DND-41 (cell line): ENCODE measurements around the gene PRDM5.

Source experiments
- ATAC-seq: fragments of 200-7000 bp; cut with Tn5 transposase; 3 replicates; pipeline ENCODE4 v1.9.1; 2021; ENCODE audit warnings: low read depth; ENCODE audit not compliant: insufficient read depth
- DNase-seq: peaks from one replicate; pipeline ENCODE4 v3.0.0-alpha.2; 2020
- H2AFZ ChIP-seq: 2 replicates; pipeline ENCODE4 v1.6.0; 2012; ENCODE audit warnings: low read depth, low read length
- H3K27ac ChIP-seq: 2 replicates; pipeline ENCODE4 v1.5.1; 2012; ENCODE audit warnings: low read length, inconsistent platforms
- H3K27me3 ChIP-seq: fragments of 200-600 bp; sonication (generic); 2 replicates; pipeline ENCODE4 v1.6.0; 2012; ENCODE audit warnings: low read length, mild to moderate bottlenecking, inconsistent platforms; ENCODE audit not compliant: insufficient read depth, poor library complexity
- H3K36me3 ChIP-seq: 2 replicates; pipeline ENCODE4 v1.5.1; 2012; ENCODE audit warnings: low read length, inconsistent platforms; ENCODE audit not compliant: insufficient read depth
- H3K4me1 ChIP-seq: 2 replicates; pipeline ENCODE4 v1.5.1; 2012; ENCODE audit warnings: mild to moderate bottlenecking, low read length; ENCODE audit not compliant: insufficient read depth
- H3K4me2 ChIP-seq: 2 replicates; pipeline ENCODE4 v1.6.0; 2012; ENCODE audit warnings: mild to moderate bottlenecking, moderate library complexity, low read length, inconsistent platforms; ENCODE audit not compliant: insufficient read depth
- H3K4me3 ChIP-seq, 2 experiments: fragments of 200-600 bp in 1 of 2; shearing (Covaris generic) in 1 of 2; 2 replicates each; pipeline ENCODE4 v1.5.1; 2012 to 2016; ENCODE audit warnings: inconsistent platforms in 2 of 2, low read length in 2 of 2, mild to moderate bottlenecking in 2 of 2, low read depth in 1 of 2, moderate library complexity in 1 of 2
- H3K79me2 ChIP-seq: 2 replicates; pipeline ENCODE4 v1.6.0; 2012; ENCODE audit warnings: low read length, inconsistent platforms; ENCODE audit not compliant: insufficient read depth
- H3K9ac ChIP-seq: 2 replicates; pipeline ENCODE4 v1.6.0; 2012; ENCODE audit warnings: low read depth, mild to moderate bottlenecking, inconsistent platforms, low read length, moderate library complexity
- H3K9me3 ChIP-seq: 2 replicates; pipeline ENCODE4 v1.5.1; 2012; ENCODE audit warnings: low read length, moderate library complexity, mild to moderate bottlenecking, inconsistent platforms; ENCODE audit not compliant: insufficient read depth, severe bottlenecking
- H4K20me1 ChIP-seq: 2 replicates; pipeline ENCODE4 v1.6.0; 2012; ENCODE audit warnings: low read length; ENCODE audit not compliant: insufficient read depth
- EZH2 ChIP-seq: IDR thresholded peaks from 3 replicates; pipeline ENCODE4 v1.6.1; 2012; ENCODE audit warnings: borderline replicate concordance, low read depth, mild to moderate bottlenecking, moderate library complexity, low read length, inconsistent platforms; ENCODE audit not compliant: severe bottlenecking
- TF ChIP-seq, protein P1 (sequence below): IDR thresholded peaks from 2 replicates; pipeline ENCODE4 v1.5.1; 2012; ENCODE audit warnings: borderline replicate concordance, low read length, moderate library complexity, mild to moderate bottlenecking; ENCODE audit not compliant: poor library complexity, severe bottlenecking; ENCODE audit errors: extremely low read depth

Gene PRDM5

DNA sequence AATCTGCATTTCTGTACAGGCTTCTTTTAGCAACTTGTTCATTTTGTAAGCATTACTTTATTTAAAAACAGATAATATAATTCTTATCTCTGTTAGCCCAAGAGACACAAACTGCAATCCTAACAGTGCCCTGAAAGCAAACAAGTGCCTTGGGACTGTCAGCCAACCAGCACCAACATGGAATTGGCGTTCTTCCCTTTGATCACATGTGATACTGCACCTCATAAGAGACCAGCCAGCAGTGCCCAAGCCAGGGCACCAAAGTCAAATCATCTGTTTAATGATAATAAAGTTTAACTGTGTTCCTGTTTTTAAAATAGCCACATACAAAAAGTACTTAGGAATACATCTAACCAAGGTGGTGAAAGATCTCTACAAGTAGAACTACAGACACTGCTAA lies 223.2 kb downstream of the PRDM5 start:
- no peaks in the 10 kb centered on the region for H3K79me2 ChIP-seq
- H3K4me1 ChIP-seq: no peaks in the 10 kb centered on the region
- no peak overlapping the region for H3K27ac ChIP-seq
- no peaks in the 10 kb centered on the region for H3K9me3 ChIP-seq
- no peaks in the 10 kb centered on the region for H3K36me3 ChIP-seq
- H3K4me3 ChIP-seq: no peak overlapping the region
- H3K27me3 ChIP-seq: no peaks in the 10 kb centered on the region
- H4K20me1 ChIP-seq: no peaks in the 10 kb centered on the region
- DNase-seq (no peak), ATAC-seq (no peak)
- TF ChIP-seq, protein P1, sequence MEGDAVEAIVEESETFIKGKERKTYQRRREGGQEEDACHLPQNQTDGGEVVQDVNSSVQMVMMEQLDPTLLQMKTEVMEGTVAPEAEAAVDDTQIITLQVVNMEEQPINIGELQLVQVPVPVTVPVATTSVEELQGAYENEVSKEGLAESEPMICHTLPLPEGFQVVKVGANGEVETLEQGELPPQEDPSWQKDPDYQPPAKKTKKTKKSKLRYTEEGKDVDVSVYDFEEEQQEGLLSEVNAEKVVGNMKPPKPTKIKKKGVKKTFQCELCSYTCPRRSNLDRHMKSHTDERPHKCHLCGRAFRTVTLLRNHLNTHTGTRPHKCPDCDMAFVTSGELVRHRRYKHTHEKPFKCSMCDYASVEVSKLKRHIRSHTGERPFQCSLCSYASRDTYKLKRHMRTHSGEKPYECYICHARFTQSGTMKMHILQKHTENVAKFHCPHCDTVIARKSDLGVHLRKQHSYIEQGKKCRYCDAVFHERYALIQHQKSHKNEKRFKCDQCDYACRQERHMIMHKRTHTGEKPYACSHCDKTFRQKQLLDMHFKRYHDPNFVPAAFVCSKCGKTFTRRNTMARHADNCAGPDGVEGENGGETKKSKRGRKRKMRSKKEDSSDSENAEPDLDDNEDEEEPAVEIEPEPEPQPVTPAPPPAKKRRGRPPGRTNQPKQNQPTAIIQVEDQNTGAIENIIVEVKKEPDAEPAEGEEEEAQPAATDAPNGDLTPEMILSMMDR: no peak
- no peak for TF ChIP-seq EZH2
- H3K4me2 ChIP-seq: no peak overlapping the region
- no peak overlapping the region for H3K9ac ChIP-seq
- H2AFZ ChIP-seq: no peak overlapping the region

DNA sequence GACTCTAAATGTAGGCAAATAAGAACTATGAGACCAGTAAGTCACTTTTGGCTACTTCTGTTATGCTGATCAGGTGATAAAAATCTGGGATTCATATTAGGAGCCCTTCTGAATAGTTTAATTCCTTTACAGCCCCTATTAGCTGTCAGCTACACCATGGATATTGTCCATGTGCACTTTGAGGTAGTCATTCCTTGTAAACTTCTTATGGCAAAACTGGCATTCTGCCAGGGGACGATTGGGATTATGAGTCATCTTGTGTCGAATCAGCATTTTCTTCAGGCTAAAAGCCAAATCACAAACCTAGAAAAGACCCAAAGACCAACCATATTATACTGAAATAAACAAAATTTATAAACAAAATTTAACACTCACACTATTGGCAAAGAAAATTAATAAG lies 227.6 kb downstream of the PRDM5 start:
- Histone ChIP-seq H3K4me1 (no peaks in the 10 kb centered on the region), H3K36me3 (no peaks in the 10 kb centered on the region), H2AFZ (no peak overlapping the region), H3K79me2 (no peaks in the 10 kb centered on the region), H3K27ac (no peak overlapping the region), H3K9me3 (no peaks in the 10 kb centered on the region), H3K9ac (no peak overlapping the region), H3K27me3 (no peaks in the 10 kb centered on the region), H4K20me1 (no peaks in the 10 kb centered on the region), H3K4me2 (no peak overlapping the region), H3K4me3 (no peak overlapping the region)
- TF ChIP-seq, protein P1: no peak
- TF ChIP-seq EZH2: no peak
- DNase-seq: no peak
- no peak for ATAC-seq

DNA sequence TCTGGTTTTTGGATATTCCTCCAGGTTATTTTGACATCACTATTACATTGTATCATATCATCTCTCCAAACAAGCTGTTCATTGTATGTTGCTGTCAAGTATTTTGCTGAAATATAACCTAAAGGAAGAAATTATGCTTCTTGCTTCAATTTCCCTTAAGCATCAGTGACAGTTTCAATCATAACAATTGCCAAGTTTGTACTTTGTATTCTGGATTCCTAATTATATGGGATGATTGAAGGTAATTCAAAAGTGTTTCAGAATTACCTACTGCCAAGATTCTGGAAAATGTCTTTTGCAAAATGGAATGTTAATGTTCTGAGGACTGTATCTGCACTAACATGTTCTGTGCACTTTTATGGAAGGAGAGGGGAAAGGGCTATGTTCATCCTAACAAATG lies 228.7 kb downstream of the PRDM5 start:
- H3K4me1 ChIP-seq: no peaks in the 10 kb centered on the region
- TF ChIP-seq EZH2: no peak
- TF ChIP-seq, protein P1: no peak
- no peak overlapping the region for H3K27ac ChIP-seq
- no peaks in the 10 kb centered on the region for H4K20me1 ChIP-seq
- no peak overlapping the region for H2AFZ ChIP-seq
- no peaks in the 10 kb centered on the region for H3K36me3 ChIP-seq
- no peak for ATAC-seq
- no peaks in the 10 kb centered on the region for H3K79me2 ChIP-seq
- DNase-seq: no peak
- no peak overlapping the region for H3K9ac ChIP-seq
- no peak overlapping the region for H3K4me2 ChIP-seq
- no peaks in the 10 kb centered on the region for H3K9me3 ChIP-seq
- no peak overlapping the region for H3K4me3 ChIP-seq
- H3K27me3 ChIP-seq: no peaks in the 10 kb centered on the region

DNA sequence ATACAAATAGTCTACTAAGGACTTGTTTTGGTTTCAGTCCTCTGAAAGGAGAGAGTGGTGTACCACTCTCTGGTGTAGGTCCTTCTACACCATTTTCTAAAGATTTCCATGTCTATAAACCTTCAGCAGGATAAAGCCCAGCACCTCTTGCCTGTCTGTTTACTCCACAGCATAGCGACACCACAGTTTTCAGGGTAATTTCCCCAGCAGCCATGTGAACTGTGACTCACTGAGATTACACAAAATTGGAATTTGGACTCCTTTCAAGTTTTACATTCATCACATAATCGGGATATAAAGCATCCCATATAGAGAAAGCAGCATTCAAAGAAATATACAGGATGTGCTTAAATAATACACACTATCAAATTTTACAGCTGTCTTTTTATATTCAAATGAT lies 229.6 kb downstream of the PRDM5 start:
- DNase-seq (no peak), ATAC-seq (no peak)
- no peak overlapping the region for H3K4me3 ChIP-seq

More for the DNA sequence above, 229.6 kb downstream of the PRDM5 start:
- H3K4me1 ChIP-seq: no peaks in the 10 kb centered on the region
- H3K27me3 ChIP-seq: no peaks in the 10 kb centered on the region
- TF ChIP-seq, protein P1: no peak
- no peak for TF ChIP-seq EZH2
- no peak overlapping the region for H3K9ac ChIP-seq
- H3K9me3 ChIP-seq: no peaks in the 10 kb centered on the region
- H3K36me3 ChIP-seq: no peaks in the 10 kb centered on the region
- H3K27ac ChIP-seq: no peak overlapping the region
- no peak overlapping the region for H2AFZ ChIP-seq
- H3K4me2 ChIP-seq: no peak overlapping the region
- H4K20me1 ChIP-seq: no peaks in the 10 kb centered on the region
- H3K79me2 ChIP-seq: no peaks in the 10 kb centered on the region
